ENCODE results near the gene ANGEL2.
"Not testable (repeated sequence)": the region's sequence is repeated elsewhere in the genome, so short reads cannot be mapped to it uniquely, and the experiment has no call there.

The ANGEL2 gene

DNA sequence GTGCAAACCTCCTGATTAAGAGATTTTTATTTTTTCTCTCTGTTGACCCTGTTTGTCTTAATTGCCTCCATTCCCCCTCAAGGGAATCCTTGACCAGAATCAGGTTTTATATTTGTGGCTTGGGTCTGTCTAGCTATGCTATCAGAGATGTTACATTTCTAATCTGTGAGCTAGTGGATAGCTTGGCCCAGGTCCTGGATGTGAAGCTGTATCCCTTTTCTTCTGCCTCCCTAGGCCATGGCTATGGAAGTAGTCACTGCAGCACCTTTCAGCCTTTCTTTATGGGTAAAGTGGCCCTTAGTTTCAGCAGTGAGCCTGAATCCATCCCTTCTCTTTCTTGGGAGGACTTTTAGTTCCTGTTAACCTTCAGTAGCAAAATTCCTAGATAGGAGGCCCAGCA, 17.0 kb upstream of the ANGEL2 start:
- H3K4me1 ChIP-seq (ENCODE audit: control insufficient read depth in 1 of 2, insufficient read depth in 1 of 2, low read depth in 1 of 2, low read length in 1 of 2), result no peaks in the 10 kb centered on the region
- no peak overlapping the region for H3K4me3 ChIP-seq (ENCODE audit: low read depth in 1 of 2, low read length in 1 of 2)
- TF ChIP-seq, protein P1, sequence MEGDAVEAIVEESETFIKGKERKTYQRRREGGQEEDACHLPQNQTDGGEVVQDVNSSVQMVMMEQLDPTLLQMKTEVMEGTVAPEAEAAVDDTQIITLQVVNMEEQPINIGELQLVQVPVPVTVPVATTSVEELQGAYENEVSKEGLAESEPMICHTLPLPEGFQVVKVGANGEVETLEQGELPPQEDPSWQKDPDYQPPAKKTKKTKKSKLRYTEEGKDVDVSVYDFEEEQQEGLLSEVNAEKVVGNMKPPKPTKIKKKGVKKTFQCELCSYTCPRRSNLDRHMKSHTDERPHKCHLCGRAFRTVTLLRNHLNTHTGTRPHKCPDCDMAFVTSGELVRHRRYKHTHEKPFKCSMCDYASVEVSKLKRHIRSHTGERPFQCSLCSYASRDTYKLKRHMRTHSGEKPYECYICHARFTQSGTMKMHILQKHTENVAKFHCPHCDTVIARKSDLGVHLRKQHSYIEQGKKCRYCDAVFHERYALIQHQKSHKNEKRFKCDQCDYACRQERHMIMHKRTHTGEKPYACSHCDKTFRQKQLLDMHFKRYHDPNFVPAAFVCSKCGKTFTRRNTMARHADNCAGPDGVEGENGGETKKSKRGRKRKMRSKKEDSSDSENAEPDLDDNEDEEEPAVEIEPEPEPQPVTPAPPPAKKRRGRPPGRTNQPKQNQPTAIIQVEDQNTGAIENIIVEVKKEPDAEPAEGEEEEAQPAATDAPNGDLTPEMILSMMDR (IDR thresholded peaks at IDR 0.05), result no peak
- H3K27ac ChIP-seq, result no peak overlapping the region
- no peaks in the 10 kb centered on the region for H3K9me3 ChIP-seq
- no peaks in the 10 kb centered on the region for H3K36me3 ChIP-seq
- peaks cover 21% of the 10 kb centered on the region for H3K27me3 ChIP-seq

DNA sequence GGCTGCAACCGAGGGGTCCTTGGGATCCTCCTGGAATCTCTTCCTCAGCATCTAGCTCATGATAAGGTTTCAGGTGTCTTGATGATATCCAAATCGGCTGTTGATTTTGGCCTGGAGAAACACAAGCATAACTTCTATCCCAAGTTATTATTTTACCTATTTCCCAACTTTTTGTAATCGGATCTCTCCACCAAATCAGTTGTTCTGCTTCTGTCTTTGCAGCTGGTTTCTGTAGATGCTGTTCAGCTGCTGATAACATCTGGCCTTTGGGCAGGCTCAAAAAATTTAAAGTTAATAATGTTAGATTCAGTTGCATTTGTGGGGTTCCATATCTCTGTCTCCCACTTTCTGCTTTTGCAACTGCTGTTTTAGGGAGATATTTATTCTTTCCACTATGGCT, 11.4 kb upstream of the ANGEL2 start:
- H3K36me3 ChIP-seq; H3K4me1 ChIP-seq (ENCODE audit: control insufficient read depth in 1 of 2, insufficient read depth in 1 of 2, low read depth in 1 of 2, low read length in 1 of 2); H3K4me3 ChIP-seq (ENCODE audit: low read depth in 1 of 2, low read length in 1 of 2); H3K27ac ChIP-seq; H3K9me3 ChIP-seq: not testable (repeated sequence)
- peaks cover 21% of the 10 kb centered on the region for H3K27me3 ChIP-seq

DNA sequence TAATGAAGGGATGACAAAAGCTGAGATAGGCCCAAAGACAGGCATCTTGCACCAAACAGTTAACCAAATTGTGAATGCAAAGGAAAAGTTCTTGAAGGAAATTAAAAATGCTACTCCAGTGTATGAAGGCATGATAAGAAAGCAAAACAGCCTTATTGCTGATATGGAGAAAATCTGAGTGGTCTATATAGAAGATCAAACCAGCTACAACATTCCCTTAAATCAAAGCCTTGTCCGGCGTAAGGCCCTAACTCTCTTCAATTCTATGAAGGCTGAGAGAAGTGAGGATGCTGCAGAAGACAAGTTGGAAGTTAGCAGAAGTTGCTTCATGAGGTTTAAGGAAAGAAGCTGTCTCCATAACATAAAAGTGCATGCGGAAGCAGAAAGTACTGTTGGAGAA, 4.3 kb upstream of the ANGEL2 start:
- Histone ChIP-seq H3K27me3 (no peaks in the 10 kb centered on the region), H3K36me3 (no peaks in the 10 kb centered on the region)
- TF ChIP-seq, protein P1 (IDR thresholded peaks at IDR 0.05), result no peak

DNA sequence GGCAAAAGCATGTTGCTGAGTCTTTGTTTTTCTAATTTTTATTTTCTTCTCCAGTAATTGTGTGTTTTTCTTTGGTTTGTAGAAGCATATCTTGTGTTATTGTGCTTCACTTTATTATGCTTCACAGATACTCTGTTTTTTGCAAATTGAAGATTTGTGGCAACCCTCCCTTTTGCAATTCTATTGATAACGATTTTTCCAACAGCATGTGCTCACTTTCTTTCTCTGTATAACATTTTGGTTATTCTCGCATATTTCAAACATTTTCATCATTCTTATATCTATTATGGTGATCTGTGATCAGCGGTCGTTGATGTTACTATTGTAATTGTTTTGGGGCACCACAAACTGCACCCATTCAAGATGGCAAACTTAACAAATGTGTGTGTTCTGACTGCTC, 3.8 kb upstream of the ANGEL2 start:
- TF ChIP-seq, protein P1 (IDR thresholded peaks at IDR 0.05), result no peak
- H3K9me3 ChIP-seq, result no peaks in the 10 kb centered on the region
- H3K4me1 ChIP-seq (ENCODE audit: control insufficient read depth in 1 of 2, insufficient read depth in 1 of 2, low read depth in 1 of 2, low read length in 1 of 2), result peaks cover 7 to 10% of the 10 kb centered on the region in 2 experiments
- H3K4me3 ChIP-seq (ENCODE audit: low read depth in 1 of 2, low read length in 1 of 2), result no peak overlapping the region
- no peak overlapping the region for H3K27ac ChIP-seq
- H3K27me3 ChIP-seq, result no peaks in the 10 kb centered on the region
- H3K36me3 ChIP-seq, result no peaks in the 10 kb centered on the region

More for the DNA sequence above, 4.3 kb upstream of the ANGEL2 start:
- Histone ChIP-seq H3K4me3 (ENCODE audit: low read depth in 1 of 2, low read length in 1 of 2) (no peak overlapping the region), H3K27ac (no peak overlapping the region), H3K4me1 (ENCODE audit: control insufficient read depth in 1 of 2, insufficient read depth in 1 of 2, low read depth in 1 of 2, low read length in 1 of 2) (peaks cover 1 to 5% of the 10 kb centered on the region in 2 experiments), H3K9me3 (no peaks in the 10 kb centered on the region)

DNA sequence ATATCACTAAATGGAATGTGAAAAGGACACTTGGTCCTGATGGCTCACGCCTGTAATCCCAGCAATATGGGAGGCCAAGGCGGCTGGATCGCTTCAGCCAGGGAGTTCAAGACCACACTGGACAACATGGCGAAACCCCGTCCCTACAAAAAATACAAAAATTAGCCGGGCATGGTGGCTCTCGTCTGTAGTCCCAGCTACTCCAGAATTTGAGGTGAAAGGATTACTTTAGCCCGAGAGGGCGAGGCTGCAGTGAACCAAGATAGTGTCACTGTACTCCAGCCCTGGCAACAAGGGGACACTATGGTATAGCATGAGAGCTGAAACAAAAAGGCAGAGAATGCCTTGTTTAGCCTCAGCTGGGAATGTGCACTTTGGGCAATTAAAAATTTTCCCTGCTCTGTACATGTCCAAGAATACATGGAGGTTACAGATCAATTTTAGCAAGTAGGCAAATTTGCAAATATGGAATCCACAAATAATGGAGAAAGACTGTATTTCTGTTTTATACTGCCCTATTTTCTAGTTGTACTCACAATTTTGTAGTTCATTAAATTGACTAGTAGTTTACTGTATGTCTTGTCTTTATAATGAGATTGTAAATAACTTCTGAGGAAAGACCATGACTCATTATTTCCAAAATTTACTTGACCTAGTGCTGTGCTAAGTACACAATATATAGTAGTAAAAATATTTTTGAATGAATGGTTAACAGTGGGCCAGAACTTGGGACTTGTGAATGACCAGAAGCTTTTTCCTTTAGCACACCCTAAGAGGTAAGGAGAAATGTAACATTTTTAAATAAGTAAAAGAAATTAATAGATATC, 2.0 kb upstream of the ANGEL2 start:
- H3K27me3 ChIP-seq, result no peaks in the 10 kb centered on the region
- no peak overlapping the region for H3K27ac ChIP-seq
- H3K4me3 ChIP-seq (ENCODE audit: low read depth in 1 of 2, low read length in 1 of 2), result no peak overlapping the region
- H3K4me1 ChIP-seq (ENCODE audit: control insufficient read depth in 1 of 2, insufficient read depth in 1 of 2, low read depth in 1 of 2, low read length in 1 of 2), result peaks cover 14 to 15% of the 10 kb centered on the region in 2 experiments
- TF ChIP-seq, protein P1 (IDR thresholded peaks at IDR 0.05), result no peak
- H3K9me3 ChIP-seq, result no peaks in the 10 kb centered on the region
- H3K36me3 ChIP-seq, result peaks cover 5% of the 10 kb centered on the region

DNA sequence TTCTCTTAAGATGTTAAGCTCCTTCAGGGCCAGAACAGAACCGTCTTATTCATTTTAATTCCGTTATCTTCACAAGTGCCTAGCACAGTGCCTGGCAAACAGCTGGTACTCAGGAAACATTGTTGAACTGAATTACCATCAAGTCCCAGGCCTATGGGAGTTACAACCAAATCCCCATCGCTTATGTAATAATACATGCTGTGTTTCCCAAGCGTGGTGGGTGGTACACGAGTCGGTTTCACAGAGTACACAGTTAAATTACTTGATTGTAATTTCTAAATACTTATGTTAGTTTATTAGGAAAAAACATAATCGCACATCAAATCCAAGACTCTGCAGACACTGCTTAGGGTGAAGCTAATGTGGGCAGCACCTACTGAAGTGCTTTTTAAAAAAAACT, 1.0 kb downstream of the ANGEL2 start:
- Histone ChIP-seq H3K36me3 (peaks cover 10% of the 10 kb centered on the region), H3K4me3 (ENCODE audit: low read depth in 1 of 2, low read length in 1 of 2) (peak overlapping the region; percentile 76 to 79), H3K9me3 (no peaks in the 10 kb centered on the region), H3K4me1 (ENCODE audit: control insufficient read depth in 1 of 2, insufficient read depth in 1 of 2, low read depth in 1 of 2, low read length in 1 of 2) (peaks cover 14 to 15% of the 10 kb centered on the region in 2 experiments), H3K27me3 (no peaks in the 10 kb centered on the region), H3K27ac (peak overlapping the region; percentile 85)
- TF ChIP-seq, protein P1 (IDR thresholded peaks at IDR 0.05), result no peak

Measured in neutrophil (primary cell).